Middle frontal gyrus (tissue), 1 donor: Measurements from ENCODE around the gene SYTL3.
"Not testable (repeated sequence)": the region's sequence is repeated elsewhere in the genome, so short reads cannot be mapped to it uniquely, and the experiment has no call there.

ENCODE experiments used
- DNase-seq: peaks from one replicate; pipeline ENCODE4 v3.0.0-alpha.2; 2015; ENCODE audit warnings: low spot score; ENCODE audit errors: extremely low spot score

SYTL3 gene

GRCh38 chr6:158661156-158661685 is 11.4 kb downstream of the SYTL3 start:
- no peak for DNase-seq

- DNase-seq = no peak
Measured at GRCh38 chr6:158662607-158662953, 12.7 kb downstream of the SYTL3 start.

- no peak for DNase-seq
Measured at GRCh38 chr6:158662954-158663624, 13.2 kb downstream of the SYTL3 start.

- no peak for DNase-seq
Measured at GRCh38 chr6:158663625-158664165, 13.8 kb downstream of the SYTL3 start.

GRCh38 chr6:158665332-158665731 is 15.5 kb downstream of the SYTL3 start:
- no peak for DNase-seq

- no peak for DNase-seq
Measured at GRCh38 chr6:158666628-158667359, 16.9 kb downstream of the SYTL3 start.

- no peak for DNase-seq
Measured at GRCh38 chr6:158667360-158667981, 17.6 kb downstream of the SYTL3 start.

- DNase-seq = no peak
Measured at GRCh38 chr6:158668707-158669103, 18.9 kb downstream of the SYTL3 start.

- DNase-seq = no peak
Measured at GRCh38 chr6:158669145-158670035, 19.5 kb downstream of the SYTL3 start.

- not testable (repeated sequence) for DNase-seq
Measured at GRCh38 chr6:158672119-158672518, 22.3 kb downstream of the SYTL3 start.

- DNase-seq = no peak
Measured at GRCh38 chr6:158672726-158673125, 22.9 kb downstream of the SYTL3 start.

GRCh38 chr6:158674342-158675131 is 24.7 kb downstream of the SYTL3 start:
- no peak for DNase-seq

GRCh38 chr6:158677094-158677493 is 27.2 kb downstream of the SYTL3 start:
- DNase-seq = not testable (repeated sequence)

GRCh38 chr6:158677906-158678578 is 28.2 kb downstream of the SYTL3 start:
- DNase-seq = no peak

GRCh38 chr6:158680015-158680414 is 30.2 kb downstream of the SYTL3 start:
- DNase-seq = no peak

GRCh38 chr6:158680481-158680880 is 30.6 kb downstream of the SYTL3 start:
- no peak for DNase-seq

- no peak for DNase-seq
Measured at GRCh38 chr6:158684311-158684710, 34.5 kb downstream of the SYTL3 start.

- DNase-seq = no peak
Measured at GRCh38 chr6:158684745-158685324, 35.0 kb downstream of the SYTL3 start.

GRCh38 chr6:158686311-158686710 is 36.5 kb downstream of the SYTL3 start:
- DNase-seq = no peak
